ENCODE data around the gene LYL1. TPM values are rescaled to one million over a fixed set of nuclear protein-coding genes. Genes with fewer than 3 reads are reported as not detected.

LYL1 gene
- total RNA-seq, 1 donor from 2014 or later, result 0.50 TPM

DNA sequence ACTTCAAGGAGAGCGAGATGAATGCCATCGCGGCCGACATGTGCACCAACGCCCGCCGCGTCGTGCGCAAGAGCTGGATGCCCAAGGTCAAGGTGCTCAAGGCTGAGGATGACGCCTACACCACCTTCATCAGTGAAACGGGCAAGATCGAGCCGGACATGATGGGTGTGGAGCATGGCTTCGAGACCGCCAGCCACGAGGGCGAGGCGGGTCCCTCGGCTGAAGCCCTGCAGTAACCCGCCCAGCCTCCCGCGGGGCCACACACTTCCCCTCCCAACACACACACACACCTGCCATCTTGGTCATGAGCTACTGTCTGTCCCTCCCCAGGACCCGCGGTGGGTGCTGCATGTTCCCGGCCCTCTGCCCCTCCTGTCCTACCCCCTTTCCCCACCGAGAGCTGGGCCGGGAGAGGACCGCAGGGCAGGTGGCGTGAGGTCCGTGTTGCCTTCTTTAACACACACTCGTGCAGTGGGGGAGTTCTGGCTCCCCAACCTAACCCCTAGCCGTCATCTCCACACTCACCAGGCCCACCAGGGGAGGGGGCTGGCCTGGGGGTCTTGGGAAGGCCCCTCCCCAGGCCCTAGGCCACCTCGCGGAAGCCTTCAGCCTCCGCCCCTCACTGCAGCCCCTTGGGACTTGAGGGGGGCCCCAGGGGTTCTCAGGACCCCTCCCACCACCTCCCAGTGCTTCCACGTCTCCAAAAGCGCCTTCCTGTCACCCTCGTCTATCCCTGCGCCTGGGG is 35.7 kb upstream of the LYL1 start:
- DNase-seq (ENCODE audit: low spot score, unreplicated experiment), result no peak
- no peak overlapping the region for H3K27ac Mint-ChIP-seq
- H3K36me3 Mint-ChIP-seq (ENCODE audit: insufficient read depth), result peaks cover 4% of the 10 kb centered on the region

GRCh38 chr19:13137290-13137794 is 34.7 kb upstream of the LYL1 start:
- H3K4me3 Mint-ChIP-seq (ENCODE audit: low read depth), result no peak overlapping the region
- peaks cover 4% of the 10 kb centered on the region for H3K36me3 Mint-ChIP-seq (ENCODE audit: insufficient read depth)
- TF ChIP-seq, protein P1, sequence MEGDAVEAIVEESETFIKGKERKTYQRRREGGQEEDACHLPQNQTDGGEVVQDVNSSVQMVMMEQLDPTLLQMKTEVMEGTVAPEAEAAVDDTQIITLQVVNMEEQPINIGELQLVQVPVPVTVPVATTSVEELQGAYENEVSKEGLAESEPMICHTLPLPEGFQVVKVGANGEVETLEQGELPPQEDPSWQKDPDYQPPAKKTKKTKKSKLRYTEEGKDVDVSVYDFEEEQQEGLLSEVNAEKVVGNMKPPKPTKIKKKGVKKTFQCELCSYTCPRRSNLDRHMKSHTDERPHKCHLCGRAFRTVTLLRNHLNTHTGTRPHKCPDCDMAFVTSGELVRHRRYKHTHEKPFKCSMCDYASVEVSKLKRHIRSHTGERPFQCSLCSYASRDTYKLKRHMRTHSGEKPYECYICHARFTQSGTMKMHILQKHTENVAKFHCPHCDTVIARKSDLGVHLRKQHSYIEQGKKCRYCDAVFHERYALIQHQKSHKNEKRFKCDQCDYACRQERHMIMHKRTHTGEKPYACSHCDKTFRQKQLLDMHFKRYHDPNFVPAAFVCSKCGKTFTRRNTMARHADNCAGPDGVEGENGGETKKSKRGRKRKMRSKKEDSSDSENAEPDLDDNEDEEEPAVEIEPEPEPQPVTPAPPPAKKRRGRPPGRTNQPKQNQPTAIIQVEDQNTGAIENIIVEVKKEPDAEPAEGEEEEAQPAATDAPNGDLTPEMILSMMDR (IDR thresholded peaks at IDR 0.05; ENCODE audit: unreplicated experiment), result no peak
- H3K27me3 Mint-ChIP-seq, result no peaks in the 10 kb centered on the region
- H3K4me1 Mint-ChIP-seq (ENCODE audit: low read depth), result no peaks in the 10 kb centered on the region
- no peak overlapping the region for H3K27ac Mint-ChIP-seq
- DNase-seq (ENCODE audit: low spot score, unreplicated experiment), result no peak
- H3K9me3 Mint-ChIP-seq (ENCODE audit: low read depth), result no peaks in the 10 kb centered on the region

More for the DNA sequence above, 35.7 kb upstream of the LYL1 start:
- no peaks in the 10 kb centered on the region for H3K27me3 Mint-ChIP-seq
- H3K9me3 Mint-ChIP-seq (ENCODE audit: low read depth), result no peaks in the 10 kb centered on the region
- H3K4me3 Mint-ChIP-seq (ENCODE audit: low read depth), result no peak overlapping the region
- TF ChIP-seq, protein P1 (IDR thresholded peaks at IDR 0.05; ENCODE audit: unreplicated experiment), result no peak
- no peaks in the 10 kb centered on the region for H3K4me1 Mint-ChIP-seq (ENCODE audit: low read depth)

GRCh38 chr19:13135068-13136062 is 32.7 kb upstream of the LYL1 start:
- no peak overlapping the region for H3K27ac Mint-ChIP-seq
- no peaks in the 10 kb centered on the region for H3K9me3 Mint-ChIP-seq (ENCODE audit: low read depth)
- H3K27me3 Mint-ChIP-seq, result no peaks in the 10 kb centered on the region
- peaks cover 2% of the 10 kb centered on the region for H3K36me3 Mint-ChIP-seq (ENCODE audit: insufficient read depth)
- TF ChIP-seq, protein P1 (IDR thresholded peaks at IDR 0.05; ENCODE audit: unreplicated experiment), result no peak
- H3K4me3 Mint-ChIP-seq (ENCODE audit: low read depth), result no peak overlapping the region
- DNase-seq (ENCODE audit: low spot score, unreplicated experiment), result no peak
- H3K4me1 Mint-ChIP-seq (ENCODE audit: low read depth), result no peaks in the 10 kb centered on the region

- H3K9me3 Mint-ChIP-seq (ENCODE audit: low read depth), result no peaks in the 10 kb centered on the region
- H3K27ac Mint-ChIP-seq, result no peak overlapping the region
These were observed 32.0 kb upstream of the LYL1 start for GRCh38 chr19:13134626-13135025.

More at GRCh38 chr19:13134626-13135025, 32.0 kb upstream of the LYL1 start:
- Mint-ChIP-seq H3K36me3 (ENCODE audit: insufficient read depth) (peaks cover under 1% of the 10 kb centered on the region), H3K27me3 (no peaks in the 10 kb centered on the region), H3K4me1 (ENCODE audit: low read depth) (no peaks in the 10 kb centered on the region), H3K4me3 (ENCODE audit: low read depth) (no peak overlapping the region)
- TF ChIP-seq, protein P1 (IDR thresholded peaks at IDR 0.05; ENCODE audit: unreplicated experiment), result no peak
- no peak for DNase-seq (ENCODE audit: low spot score, unreplicated experiment)

Measured in progenitor cell of endocrine pancreas (in vitro differentiated cells).